HG03066 (cell line): ENCODE results near the gene DNAJC4.
"Not testable (repeated sequence)": the region's sequence is repeated elsewhere in the genome, so short reads cannot be mapped to it uniquely, and the experiment has no call there.

Experiments used
- ATAC-seq: cut with Tn5 transposase; IDR thresholded peaks from one replicate; pipeline ENCODE4 v1.9.1; 2021; ENCODE audit warnings: low read depth; ENCODE audit not compliant: unreplicated experiment

DNAJC4 gene

DNA sequence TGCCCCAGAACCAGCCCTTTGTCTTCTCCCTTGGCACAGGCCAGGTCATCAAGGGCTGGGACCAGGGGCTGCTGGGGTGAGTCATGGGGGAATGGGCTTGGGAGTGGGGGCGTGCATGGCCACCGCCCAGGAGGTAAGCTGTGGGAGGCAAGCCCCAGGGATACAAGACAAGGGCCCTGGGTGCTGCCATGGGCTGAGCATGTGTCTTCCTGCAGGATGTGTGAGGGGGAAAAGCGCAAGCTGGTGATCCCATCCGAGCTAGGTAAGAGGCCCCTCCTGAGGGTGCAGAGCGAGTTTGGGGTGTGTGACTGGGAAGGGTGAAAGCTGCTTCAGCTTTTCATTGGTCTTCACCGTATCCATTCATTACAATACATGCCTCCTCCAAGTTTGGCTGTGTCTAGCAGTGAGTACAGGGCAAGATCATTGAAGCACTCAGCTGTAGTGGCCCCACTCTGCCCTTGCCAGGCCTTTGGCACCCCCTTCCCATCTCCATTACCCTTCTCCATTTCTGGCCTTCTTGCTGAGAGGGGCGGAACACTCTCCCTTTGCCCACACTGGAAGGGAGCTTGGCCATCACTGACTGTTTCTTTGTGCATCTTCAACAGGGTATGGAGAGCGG lies 13.0 kb downstream of the DNAJC4 start:
- ATAC-seq, result no peak

DNA sequence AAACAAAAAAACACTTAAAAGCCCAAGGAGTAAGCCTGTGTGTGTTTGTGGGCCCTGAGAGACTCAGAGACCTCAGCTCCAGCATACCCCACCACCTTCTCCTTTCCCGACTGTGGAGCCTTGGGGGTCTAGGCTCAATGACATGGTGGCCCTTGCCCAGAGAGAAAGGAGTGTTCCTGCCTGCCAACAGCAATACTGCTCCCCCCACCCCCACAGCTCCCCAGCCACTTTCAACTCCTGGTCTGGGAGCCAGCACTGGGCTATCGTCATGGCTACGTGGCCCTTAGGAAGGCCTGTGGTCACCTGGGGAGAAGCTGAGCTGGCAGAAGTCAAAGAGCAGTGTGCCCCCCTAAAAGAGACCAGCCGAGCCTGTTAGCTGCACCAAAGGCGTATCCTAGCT lies 13.8 kb downstream of the DNAJC4 start:
- no peak for ATAC-seq

DNA sequence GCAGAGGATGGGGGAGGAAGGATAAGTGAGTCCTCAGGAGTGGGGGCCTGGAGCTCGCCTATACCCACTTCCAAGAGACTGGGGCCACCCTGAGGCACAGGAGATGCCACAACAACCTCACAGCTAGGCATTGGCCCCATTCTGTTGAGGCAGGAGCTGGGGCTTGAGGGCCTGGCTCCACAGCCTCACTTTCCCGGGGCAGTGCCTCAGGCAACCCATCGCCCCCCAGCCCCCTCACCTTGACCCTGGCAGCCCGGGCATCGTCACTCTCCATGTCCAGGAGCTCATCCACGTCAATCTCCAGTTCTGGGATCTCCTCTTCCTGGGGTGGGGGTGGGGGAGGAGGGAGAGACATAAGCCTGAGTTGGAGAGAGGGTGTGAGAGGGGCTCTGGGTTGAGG lies 14.6 kb downstream of the DNAJC4 start:
- no peak for ATAC-seq

DNA sequence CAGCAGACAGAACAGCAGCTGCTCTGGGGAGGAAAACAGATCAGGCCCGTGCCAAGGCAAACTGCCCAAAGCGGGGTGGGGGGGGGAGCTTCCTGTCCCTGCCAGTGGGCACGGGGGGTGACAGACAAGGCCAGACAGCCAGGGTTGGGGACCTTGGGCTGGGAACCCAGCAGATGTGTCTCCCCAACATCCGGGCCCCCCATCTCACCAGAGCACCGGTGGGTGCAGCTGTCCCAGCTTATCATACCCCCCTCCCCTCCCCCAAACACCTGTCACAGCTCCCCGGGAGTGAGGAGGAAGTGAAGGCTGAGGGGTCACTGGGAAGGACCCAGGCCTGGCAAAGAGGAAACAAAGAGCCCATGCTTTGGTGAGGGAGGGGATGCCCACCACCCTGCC lies 15.1 kb downstream of the DNAJC4 start:
- no peak for ATAC-seq

DNA sequence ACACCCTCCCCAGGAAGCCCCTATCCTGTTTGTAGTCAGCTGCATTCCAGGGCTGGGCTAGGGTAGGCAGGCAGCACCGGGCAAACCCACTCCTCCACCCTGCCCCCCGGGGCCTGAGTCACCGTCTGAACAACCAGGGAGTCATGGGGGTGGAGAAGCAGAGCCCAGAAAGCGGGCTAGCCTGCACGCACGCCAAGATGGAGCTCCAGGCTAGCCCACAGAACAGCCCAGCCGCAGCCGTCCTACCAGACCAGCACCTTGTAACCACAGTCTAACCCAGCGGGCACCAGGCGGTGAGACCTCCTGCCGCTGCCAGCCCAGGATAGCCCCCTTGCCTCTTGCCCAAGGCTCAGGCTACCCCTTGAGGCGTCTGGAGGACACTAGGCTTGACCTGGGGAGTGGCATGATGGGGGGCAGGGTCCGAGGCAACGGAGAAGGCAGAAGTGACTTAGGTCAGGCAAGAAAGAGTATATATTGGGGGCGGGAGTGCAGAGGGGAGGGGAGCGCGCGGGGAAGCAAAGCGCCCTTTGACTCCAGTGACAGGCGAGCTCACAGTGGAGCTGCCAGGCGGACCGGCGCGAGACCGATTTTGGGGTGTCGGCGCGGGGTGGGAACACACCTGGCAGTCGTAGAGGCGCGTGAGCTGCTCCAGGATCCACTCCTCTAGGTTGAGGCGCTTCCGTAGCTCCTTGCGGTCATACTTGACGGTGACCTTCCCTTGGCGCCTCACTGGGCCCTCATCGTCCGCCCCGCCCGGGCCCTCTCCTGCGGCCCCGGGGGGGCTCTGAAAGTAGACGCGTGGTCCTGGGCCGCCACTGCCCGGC lies 15.7 kb downstream of the DNAJC4 start:
- no peak for ATAC-seq

DNA sequence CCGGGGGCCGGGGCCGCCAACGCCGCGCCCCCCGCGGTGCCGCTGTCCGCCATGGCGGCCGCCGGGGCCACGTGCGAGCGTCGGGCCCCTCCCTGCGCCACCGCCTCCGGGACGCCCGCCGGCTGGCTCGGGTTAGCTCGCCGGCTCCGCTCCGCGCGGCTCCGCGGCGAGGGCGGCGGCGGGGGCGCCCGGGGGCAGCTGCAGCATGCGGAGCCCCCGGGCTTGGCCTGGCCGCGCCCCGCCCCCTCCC lies 16.2 kb downstream of the DNAJC4 start:
- ATAC-seq, result not testable (repeated sequence)

DNA sequence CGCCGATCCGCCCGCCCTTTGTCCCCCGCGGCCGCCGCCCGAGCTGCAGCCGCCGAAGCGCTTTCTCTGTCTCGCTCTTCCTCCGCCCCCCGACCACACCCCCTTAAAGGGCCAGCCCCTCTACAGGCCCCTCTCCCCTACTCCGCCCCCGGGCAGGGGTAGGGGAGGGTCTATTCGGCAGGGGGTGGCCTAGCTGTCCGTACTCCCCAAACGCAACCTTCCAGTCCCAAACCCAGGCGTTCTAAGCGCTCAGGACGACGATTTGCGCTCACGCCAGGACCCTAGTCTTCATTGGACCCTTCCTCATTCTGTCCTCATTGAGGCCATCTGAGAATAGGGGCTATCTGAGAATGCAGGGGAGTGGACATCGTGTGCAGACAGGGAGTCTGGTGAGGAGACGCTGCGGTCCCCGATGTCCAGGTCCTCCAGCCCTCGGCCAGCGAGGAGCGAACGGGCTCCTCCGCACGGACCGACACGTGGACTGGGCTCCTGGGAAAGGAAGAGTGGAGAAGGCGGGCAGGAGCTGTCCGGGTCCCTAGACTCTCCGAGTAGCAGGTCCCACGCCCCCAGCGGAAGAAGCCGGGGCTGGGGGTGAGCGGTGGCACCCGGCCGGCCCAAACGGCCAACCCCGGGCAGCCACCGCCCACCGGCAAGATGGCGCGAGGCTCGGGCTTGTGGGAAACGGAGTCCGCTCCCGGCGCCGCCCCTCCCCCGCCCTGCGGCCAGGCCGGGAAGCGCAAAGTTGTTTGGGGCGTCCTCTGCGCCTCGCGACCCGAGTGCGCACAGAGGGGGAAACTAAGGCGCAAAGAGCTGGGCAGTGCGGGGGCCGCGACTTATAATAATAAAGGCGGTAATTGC lies 16.8 kb downstream of the DNAJC4 start, which contains the start of gene PPP1R14B:
TSS of gene PPP1R14B (minus strand) at position 73 of the 858 bp plus-strand sequence. CDS start 270 bp downstream, outside the sequence.
- ATAC-seq, result no peak

DNA sequence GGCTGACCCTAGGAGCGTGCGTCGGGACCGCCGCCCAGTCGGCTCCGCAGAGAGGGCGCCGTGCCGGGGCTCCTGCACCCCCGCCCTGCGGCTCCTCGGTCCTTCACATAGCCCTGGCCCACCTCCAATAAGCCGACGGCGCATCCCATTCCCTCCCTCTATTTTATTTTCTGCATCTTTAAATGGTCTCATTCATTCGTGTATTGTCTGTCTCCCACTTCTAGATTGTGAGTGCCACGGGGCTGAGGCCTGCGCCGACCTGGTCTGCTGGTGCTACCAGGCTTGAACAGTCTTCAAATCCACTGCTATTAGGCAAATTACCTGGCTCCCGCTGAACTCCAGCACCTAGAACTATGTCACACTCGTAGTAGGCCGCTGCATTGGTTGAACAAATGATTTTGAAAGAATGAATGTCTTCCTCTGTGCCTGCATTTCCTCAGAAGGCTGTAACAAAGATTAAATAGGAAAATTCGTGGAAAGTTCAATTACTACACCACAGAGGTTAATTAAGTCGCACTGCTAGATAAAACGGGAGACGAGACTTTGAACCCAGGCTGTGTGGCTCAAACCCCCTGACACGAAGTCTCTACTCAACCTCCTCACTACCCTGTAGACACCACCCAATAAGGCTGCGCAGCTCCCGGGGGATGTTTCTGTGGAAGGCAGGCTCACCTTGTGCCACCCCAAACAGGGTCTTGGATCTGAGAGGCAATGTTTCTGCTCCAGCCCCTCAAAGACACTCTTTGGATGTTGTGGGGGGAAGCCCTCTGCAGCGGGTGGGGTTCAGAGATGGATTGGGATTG lies 17.6 kb downstream of the DNAJC4 start:
- ATAC-seq, result no peak

DNA sequence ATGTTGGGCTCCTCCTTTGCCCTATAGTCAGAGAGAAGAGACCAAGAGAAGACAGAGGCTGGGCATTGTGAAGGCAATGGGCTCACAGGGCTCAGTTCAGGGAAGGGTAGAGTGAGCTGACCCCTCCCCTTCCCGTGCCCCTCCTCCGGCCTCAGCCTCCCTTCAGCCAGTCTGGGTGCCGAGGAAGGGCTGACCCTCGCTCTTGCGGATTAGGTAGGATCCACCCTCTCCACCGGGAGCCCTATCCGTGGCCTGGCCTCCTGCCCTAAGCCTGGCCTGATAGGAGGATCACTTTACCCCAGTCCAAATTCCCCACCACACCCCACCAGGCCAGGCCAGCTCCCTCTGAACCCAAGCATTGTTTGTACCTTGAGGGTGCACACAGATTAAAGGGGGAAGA lies 18.2 kb downstream of the DNAJC4 start:
- ATAC-seq, result no peak

DNA sequence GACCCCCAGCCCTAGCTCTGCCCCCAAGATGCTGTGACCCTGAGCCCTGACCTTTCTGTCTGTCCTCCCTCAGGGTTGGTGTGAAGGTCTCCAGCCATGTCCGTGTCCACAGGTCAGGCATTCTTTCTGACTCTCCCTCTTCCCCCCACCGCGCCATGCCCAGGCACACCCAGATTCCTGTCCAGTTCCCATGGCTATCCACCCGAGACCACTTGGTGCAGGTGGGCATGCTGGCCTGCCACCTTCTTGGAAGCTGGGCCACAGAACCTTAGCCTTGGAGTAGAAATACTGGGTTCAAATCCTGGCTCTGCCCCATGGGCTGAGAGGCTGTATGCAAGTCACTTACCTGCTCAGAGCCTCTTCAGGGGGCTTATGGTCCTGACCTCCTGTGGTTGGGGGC lies 18.7 kb downstream of the DNAJC4 start:
- no peak for ATAC-seq

DNA sequence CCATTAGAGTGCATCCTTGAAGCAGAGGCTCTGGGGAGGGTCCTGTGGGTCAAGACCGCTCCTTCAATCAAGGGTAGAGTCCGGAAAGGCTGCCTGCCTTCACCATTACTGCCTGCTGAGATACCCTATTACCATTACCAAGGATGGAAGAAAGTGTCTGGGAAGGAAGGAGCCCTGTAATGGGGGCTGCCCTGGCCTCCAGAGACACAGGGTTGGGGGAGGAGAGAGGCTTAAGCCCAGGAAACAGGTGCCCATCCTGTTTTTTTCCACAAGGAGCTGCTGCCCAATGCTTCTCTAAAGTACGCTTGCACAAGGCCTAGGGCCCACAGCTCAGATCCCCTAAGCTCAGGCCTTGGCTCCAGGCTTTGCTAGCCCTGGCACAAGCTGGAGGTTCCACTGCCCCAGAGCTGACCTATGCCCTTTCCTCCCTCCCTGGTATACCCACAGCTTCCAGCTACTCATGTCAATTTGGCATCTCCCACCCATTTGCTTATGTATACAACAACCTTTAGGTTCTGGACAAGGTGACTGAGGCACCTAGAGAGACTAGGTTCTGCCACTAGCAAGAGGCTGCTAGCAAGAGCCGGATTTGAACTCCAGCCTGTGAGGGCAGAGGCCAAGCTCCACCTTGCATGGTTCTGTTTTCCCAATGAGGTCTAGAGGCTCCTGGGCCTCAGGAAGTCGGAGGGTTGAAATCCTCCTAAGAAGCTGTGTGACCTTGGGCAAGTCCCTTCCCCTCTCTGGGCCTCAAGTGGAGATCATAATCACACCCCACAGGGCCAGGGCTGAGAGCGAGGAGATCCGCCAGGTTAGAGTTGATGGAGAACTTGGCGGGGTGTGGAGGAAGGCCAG lies 19.4 kb downstream of the DNAJC4 start:
- ATAC-seq, result no peak

DNA sequence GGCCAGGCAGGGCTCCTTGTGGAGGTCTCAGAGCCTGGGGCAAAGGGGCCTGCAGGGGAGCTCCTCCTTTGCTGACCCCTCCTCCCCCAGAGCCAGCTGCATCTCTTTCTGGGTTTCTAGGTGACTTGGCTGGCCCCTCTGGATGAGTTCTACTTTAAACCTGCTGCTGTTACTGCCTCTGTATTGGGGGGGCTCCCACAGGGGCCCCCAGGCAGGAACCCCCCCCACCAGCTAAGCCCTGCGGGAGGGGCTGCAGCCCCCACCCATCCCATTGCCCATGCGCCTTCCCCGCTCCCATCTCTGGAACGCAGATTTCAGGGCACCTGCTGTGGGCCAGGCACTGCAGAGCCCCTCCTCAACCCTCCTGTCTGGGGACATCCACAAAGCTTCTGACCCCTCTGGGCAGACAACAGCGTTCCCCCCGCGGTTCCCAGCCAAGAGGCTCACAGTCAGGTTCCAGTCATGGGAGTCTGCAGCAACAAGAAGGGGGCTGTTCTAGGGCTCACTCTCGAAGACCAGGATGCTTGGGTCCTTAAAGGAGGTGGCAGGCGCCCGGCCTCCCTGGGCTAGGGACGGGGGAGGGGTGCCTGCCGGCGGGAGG lies 20.2 kb downstream of the DNAJC4 start:
- ATAC-seq, result no peak

DNA sequence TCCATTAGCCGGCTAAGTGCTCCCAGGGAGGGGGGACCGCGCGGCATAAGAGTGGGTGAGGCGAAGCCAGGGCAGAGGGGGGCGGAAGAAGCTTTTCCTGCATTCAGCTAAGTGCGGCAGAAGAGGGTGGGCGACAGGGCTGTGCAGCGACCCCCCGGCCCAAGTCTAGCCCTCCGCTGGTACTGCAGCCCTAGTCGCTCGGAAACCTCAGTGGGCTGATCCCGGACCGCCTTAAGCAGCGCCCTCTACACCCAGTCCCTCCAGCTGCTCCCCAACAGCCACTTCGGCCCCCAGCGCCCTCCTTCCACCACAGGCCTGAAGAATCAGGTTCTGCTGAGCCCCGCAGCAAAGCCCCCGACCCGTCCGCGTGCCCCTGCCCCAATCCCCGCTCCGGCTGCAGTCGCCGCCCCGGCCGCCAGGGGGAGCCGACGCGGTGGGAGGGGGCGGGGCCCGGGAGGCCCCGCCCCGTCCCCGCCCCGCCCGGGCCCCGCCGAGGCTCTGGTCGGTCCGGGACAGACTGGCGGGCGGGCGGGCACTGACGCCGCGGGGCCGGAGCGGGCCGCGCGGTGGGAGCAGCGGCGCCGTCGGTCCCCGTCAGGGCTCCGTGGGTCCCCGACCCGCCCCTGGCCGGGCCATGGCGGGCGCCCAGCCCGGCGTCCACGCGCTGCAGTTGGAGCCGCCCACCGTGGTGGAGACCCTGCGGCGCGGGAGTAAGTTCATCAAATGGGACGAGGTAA lies 20.8 kb downstream of the DNAJC4 start, which contains the start of gene PLCB3:
TSS of gene PLCB3 (plus strand) at position 515 of the 737 bp plus-strand sequence. CDS start at position 635, 120 bp downstream.
- ATAC-seq, result peak; percentile 48

DNA sequence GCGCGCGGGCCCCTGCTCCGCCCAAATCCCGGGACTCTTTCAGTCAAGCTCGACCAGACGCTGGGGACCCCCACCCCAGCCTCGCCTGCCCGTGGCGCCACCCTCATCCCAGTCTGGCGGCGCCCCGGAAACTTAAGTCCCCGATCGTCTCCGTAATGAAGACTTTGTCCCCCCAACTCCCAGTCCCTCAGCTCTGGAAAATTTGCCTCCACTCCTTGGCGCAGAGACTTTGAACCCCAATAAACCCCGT lies 21.3 kb downstream of the DNAJC4 start:
- ATAC-seq, result no peak

DNA sequence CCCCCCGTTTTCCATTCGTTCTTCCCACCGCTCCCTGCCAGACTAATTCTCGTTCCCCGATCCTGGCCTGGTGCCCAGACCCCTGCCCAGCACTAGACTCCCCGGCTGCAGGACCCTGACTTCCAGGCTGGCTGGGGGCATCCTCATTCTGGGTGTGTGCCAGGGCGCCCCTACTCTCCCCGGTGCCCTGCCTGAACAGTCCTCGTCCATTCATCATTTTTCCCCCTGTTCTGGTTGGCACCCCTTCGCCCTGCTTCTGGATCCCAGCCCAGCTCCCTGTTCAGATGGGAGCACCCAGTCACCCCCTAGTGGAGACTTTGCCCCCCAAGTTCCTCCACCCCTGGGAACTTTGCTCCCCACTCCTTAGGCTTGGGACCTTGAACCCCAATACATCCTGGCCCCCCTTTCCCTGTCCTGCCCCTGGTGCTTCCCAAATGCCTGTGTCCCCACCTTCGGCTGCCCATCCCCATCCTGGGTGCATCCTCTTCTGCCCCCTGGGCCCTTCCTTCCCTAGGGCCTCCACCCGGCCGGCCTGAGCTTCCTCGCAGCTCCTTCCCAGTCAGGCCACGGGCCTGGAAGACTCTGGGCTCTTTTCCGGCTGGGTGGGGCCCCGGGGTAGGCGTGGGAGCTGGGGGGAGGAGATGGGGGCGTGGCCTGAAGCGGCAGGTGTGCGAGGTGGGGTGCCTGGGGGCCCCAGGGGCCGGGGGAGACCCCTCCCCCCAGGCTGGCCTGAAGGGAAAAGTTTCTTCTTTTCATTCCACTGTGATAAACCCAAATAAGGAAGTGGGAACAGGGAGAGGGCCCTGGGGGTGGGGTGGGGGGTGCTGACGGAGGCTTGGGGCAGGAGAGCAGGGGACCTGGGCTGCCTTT lies 21.9 kb downstream of the DNAJC4 start:
- no peak for ATAC-seq

DNA sequence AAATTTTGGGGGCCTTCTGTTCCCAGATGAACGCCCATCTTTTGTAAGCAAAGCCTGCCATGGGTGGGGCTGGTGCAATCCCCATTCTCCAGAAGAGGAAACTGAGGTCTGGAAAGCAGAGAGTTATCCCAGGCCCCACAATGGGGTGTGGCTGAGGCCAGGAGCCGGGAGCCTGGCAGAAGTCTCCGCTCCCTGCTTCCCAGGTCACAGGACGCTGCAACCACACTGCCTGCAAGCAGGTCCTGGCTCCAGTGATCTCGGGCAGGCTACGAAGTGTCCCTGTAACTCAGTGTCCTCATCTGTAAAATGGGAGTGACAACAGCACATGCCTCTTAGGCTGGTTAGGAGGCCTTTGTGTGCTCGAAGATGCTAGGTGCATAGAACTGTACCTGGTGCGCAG lies 22.7 kb downstream of the DNAJC4 start:
- ATAC-seq, result no peak

DNA sequence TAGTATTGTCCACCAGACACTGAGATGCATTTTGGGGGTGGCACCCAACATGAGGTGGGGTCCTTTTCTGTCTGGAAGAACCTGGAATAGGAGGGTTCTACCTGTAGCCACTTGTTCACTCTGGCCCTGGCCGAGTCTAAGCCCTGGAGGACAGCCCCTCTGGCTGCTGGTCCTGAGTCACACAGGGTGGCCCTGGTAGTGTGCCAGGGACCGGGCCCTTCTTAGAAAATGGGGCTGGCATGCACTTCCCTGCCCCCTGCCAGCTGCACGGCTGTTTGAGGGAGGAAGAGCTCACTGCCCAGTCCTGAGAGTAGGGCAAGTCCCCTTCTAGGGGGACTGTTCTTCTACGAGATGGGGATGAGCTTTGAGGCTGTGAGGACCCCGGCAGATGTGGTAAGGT lies 23.1 kb downstream of the DNAJC4 start:
- ATAC-seq, result no peak

DNA sequence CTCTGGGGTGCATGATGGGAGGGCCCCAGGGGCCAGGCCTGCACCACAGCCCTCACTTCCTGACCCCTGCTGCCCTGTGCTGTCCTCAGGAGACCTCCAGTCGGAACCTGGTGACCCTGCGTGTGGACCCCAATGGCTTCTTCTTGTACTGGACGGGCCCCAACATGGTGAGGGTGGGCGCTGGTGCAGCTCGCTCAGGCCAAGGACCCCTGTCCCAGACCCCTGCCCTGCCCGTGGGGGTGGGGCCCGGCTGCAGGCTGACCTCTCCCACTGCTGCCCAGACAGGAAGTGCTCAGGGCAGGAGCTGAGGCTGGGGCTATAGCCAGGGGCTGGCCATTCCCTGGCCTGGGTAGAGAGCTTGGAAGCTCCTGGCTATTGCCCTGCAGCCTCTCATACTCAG lies 24.0 kb downstream of the DNAJC4 start:
- no peak for ATAC-seq
